ENCODE data around the gene KRTAP10-12.
"Not testable (repeated sequence)": the region's sequence is repeated elsewhere in the genome, so short reads cannot be mapped to it uniquely, and the experiment has no call there.

KRTAP10-12 gene

GRCh38 chr21:44697172-44697810 is at the start of gene KRTAP10-12:
TSS of gene KRTAP10-12 (plus strand) at chr21:44697172. CDS start at chr21:44697202, 30 bp downstream.
- not testable (repeated sequence) for DNase-seq (ENCODE audit: low read depth)

GRCh38 chr21:44647222-44647552 is 49.8 kb upstream of the KRTAP10-12 start:
- no peak for DNase-seq (ENCODE audit: low read depth)

GRCh38 chr21:44648557-44649311 is 48.2 kb upstream of the KRTAP10-12 start:
- DNase-seq (ENCODE audit: low read depth), result no peak

GRCh38 chr21:44649521-44650100 is 47.4 kb upstream of the KRTAP10-12 start:
- no peak for DNase-seq (ENCODE audit: low read depth)

GRCh38 chr21:44650265-44650972 is 46.6 kb upstream of the KRTAP10-12 start:
- no peak for DNase-seq (ENCODE audit: low read depth)

GRCh38 chr21:44650973-44651675 is 45.8 kb upstream of the KRTAP10-12 start:
- DNase-seq (ENCODE audit: low read depth), result no peak

GRCh38 chr21:44653123-44653522 is 43.8 kb upstream of the KRTAP10-12 start:
- no peak for DNase-seq (ENCODE audit: low read depth)

GRCh38 chr21:44653656-44654575 is 43.1 kb upstream of the KRTAP10-12 start:
- peak; percentile 36 for DNase-seq (ENCODE audit: low read depth)

GRCh38 chr21:44654576-44655175 is 42.3 kb upstream of the KRTAP10-12 start, which contains the start of gene KRTAP12-4:
TSS of gene KRTAP12-4 (minus strand) at chr21:44654659. CDS start at chr21:44654614, 45 bp downstream.
- DNase-seq (ENCODE audit: low read depth), result no peak

GRCh38 chr21:44656868-44657267 is 40.1 kb upstream of the KRTAP10-12 start:
- DNase-seq (ENCODE audit: low read depth), result no peak

GRCh38 chr21:44657635-44658540 is 39.1 kb upstream of the KRTAP10-12 start, which contains the start of gene KRTAP12-3:
TSS of gene KRTAP12-3 (plus strand) at chr21:44657932. CDS start at chr21:44657980, 48 bp downstream.
- DNase-seq (ENCODE audit: low read depth), result peak; percentile 14

- DNase-seq (ENCODE audit: low read depth), result no peak
Measured at GRCh38 chr21:44658541-44658910, 38.4 kb upstream of the KRTAP10-12 start.

GRCh38 chr21:44658913-44659595 is 37.9 kb upstream of the KRTAP10-12 start:
- no peak for DNase-seq (ENCODE audit: low read depth)

GRCh38 chr21:44661567-44661966 is 35.4 kb upstream of the KRTAP10-12 start:
- DNase-seq (ENCODE audit: low read depth), result not testable (repeated sequence)

- DNase-seq (ENCODE audit: low read depth), result no peak
Measured at GRCh38 chr21:44664691-44665090, 32.3 kb upstream of the KRTAP10-12 start.

GRCh38 chr21:44666401-44667320 is 30.3 kb upstream of the KRTAP10-12 start, which contains the start of gene KRTAP12-2:
TSS of gene KRTAP12-2 (minus strand) at chr21:44666927. CDS start at chr21:44666886, 41 bp downstream.
- no peak for DNase-seq (ENCODE audit: low read depth)

- DNase-seq (ENCODE audit: low read depth), result no peak
Measured at GRCh38 chr21:44667612-44668011, 29.4 kb upstream of the KRTAP10-12 start.
